HG02759 (cell line): ENCODE results near the gene NKX3-2.
"Not testable (repeated sequence)": the region's sequence is repeated elsewhere in the genome, so short reads cannot be mapped to it uniquely, and the experiment has no call there.

Experiments
- ATAC-seq: cut with Tn5 transposase; IDR thresholded peaks from one replicate; pipeline ENCODE4 v1.9.1; 2021; ENCODE audit warnings: mild to moderate bottlenecking, moderate library complexity; ENCODE audit not compliant: unreplicated experiment

The NKX3-2 gene

DNA sequence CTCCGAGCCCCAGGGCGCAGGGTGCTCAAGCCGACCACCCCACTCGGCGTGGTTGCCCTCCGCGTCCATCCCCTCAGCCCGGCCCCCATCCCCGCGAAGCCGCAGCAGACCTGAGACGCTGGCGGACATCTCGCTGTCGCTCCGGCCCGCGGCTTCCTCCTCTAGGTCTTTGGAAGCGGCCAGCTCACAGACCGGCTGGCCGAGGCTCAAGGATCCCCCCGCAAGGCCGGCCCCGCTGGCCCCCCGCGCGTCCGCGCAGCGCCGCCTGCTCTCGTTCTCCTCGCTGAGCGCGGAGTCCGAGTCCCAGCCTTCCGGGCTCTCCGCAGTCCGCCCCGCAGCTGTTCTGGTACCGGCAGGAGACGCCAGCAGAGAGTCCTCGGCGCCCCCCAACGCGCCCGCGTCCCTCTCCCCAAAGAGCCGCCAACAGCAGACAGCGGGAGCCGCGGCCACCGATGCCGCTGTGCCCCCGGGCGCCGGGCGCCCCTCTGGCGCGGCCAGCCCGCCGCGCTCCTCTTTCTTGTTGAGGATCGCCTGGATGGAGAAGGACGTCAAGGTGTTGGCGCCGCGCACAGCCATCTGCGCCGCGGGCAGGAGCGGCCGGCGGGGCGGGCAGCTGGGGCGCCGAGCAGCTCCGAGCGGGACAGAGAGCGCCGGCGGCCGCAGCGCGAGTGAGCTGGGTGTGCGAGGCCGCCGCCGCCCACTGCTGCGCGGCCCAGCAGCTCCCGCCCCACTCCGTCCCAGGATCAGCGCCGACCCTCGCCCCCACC is at the start of gene NKX3-2:
Gene NKX3-2 (minus strand): TSS at position 670 of the 767 bp plus-strand sequence. CDS start 94 bp downstream, at position 576.
- ATAC-seq: no peak

GRCh38 chr4:13592220-13592619 is 47.9 kb upstream of the NKX3-2 start:
- ATAC-seq: no peak

GRCh38 chr4:13590766-13591165 is 46.5 kb upstream of the NKX3-2 start:
- ATAC-seq: no peak

DNA sequence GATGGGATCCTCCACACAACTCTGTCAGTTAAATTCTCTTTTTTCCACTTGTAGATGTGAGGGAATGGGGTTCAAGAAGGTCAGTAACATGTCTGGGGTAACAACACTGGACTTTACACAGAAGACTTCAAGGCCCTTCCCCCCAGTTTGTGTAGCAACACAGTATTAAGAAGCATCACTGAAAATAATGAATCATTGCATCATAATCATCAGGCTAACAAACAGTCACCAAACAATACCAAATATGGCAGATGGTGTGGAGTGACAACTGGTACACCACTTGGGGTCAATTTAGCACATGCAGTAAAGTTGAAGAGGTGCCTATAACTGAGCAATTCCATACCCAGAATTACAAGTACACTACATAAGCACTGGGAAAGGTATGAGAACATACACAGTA is 44.6 kb upstream of the NKX3-2 start:
- ATAC-seq: no peak

GRCh38 chr4:13584481-13584880 is 40.2 kb upstream of the NKX3-2 start:
- no peak for ATAC-seq

GRCh38 chr4:13580036-13580435 is 35.7 kb upstream of the NKX3-2 start:
- no peak for ATAC-seq

- no peak for ATAC-seq
Observed at GRCh38 chr4:13577660-13578059, 33.4 kb upstream of the NKX3-2 start.

DNA sequence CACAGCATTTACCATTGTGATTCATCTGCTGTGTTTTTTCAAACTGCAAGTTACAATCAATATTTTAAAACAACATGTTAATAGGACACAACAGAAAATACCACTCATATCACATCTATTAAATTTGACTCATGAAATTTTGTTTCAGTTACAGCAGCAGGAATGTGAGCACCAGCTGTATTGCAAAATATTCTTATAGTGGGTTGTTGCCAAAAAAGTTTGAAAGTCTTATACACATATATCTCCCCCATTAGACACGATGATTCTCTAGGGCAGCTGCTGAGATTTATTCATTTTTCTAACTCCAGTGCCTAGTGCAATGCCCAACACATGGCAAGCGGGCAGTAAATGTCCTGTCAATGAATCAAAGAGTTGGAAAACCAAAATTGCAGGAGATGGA is 26.6 kb upstream of the NKX3-2 start:
- no peak for ATAC-seq

DNA sequence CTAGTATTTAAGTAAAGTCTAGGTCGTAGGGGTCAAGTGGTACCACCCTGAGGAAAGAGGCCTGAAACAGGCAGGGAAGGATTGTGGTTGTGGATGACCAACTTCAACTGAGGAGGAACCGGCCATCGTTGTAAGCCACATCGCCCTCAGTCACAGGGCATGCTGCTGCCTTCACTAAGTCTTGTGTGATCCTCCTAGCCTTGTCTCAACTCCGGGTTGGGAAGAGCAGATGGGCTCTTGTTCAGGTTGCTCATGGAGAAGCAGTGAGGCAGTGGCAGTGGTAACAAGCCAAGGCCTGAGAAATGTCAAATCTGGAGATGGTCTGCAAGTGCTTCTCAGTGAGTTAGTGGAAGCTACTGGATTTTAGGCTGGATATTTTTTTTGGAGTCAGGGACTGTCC is 22.8 kb upstream of the NKX3-2 start:
- ATAC-seq: no peak

GRCh38 chr4:13562876-13563275 is 18.6 kb upstream of the NKX3-2 start:
- ATAC-seq: no peak

GRCh38 chr4:13561673-13562072 is 17.4 kb upstream of the NKX3-2 start:
- no peak for ATAC-seq

- ATAC-seq: not testable (repeated sequence)
Observed at GRCh38 chr4:13560111-13560510, 15.8 kb upstream of the NKX3-2 start.

- ATAC-seq: no peak
Observed at GRCh38 chr4:13559413-13559812, 15.1 kb upstream of the NKX3-2 start.

DNA sequence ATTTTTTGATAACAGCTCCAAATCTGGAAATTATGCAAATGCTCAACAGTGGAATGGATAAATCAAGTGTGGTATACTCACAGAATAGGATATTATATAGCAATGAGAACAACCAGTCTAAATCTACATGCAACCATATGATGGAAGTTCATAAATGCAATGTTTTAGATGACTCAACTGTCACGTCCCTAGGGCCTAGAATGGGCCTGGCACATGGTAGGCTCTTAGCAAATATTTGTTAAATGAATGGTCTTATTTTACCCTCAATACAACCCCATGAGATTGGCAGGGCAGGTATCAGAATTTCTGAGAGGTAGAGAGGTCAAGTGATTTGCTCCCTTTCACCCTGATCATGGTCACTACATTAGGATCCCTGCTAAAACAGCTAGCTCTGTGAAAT is 14.6 kb upstream of the NKX3-2 start:
- ATAC-seq: no peak

DNA sequence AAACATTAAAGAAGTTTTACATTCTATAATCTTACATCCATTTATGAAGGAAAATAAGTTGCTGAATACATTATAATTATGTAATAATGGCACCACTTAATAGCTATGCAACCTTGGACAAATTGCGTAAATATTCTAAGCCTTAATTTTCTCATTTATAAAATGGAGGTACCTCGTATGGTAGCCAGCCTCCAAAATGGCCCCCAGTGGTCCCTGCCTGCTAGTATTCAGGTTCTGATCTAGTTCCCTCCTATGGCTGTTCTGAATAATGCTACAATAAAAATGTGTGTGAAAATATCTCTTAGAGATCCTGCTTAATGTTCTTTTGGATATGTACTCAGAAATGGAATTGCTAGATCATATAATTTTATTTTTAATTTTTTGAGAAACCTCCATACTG is 11.0 kb upstream of the NKX3-2 start:
- no peak for ATAC-seq

DNA sequence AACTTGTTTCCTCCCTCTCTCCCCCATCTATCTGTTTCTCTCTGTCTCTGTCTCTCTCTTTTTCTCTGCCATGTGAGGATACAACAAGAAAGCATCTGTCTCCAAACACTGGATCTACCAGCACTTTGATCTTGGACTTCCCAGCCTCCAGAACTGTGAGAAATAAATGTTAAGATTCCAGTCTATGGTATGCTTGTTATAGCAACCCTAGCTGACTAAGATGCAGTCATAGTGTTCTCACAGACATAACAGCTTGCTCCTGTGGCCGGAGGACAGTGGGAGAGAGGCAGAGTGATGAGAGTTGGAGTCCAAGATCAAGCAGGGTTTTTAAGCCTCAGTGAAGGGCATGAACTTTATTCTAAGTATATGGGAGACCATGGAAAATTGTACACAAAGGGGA is 8.8 kb upstream of the NKX3-2 start:
- ATAC-seq: no peak

DNA sequence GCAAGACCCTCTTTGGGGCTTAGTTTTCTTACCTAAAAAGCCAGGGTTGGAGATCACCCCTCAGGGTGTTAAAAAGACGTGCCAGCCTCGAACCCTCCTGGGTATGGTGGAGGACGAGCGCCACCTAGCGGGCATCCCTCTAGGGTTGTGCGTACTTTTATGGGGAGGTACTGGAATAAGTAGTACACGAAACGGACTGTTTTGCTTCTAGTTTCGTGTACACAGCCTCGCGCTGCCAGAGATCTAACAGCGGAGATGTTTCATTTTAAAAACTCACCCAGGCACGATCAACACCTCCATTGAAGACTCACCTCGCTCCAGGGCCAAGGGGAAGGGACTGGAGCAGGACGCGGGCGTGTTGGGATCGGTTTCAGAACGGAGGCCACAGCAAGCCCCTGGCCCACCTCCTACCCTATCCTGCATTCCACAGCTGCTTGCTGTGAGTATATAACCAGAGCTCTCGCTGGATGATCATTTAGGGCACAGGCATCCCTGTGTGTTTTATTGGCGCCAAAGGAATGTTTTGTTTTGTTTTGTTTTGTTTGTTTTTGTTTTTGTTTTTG is 4.8 kb upstream of the NKX3-2 start:
- ATAC-seq: peak; percentile 60

- ATAC-seq: no peak
Observed at GRCh38 chr4:13548059-13548983, 4.0 kb upstream of the NKX3-2 start.

- peak; percentile 19 for ATAC-seq
Observed at GRCh38 chr4:13547485-13548041, 3.3 kb upstream of the NKX3-2 start.

GRCh38 chr4:13546941-13547484 is 2.7 kb upstream of the NKX3-2 start:
- peak; percentile 10 for ATAC-seq
